ENCODE measurements around the gene RALGPS2. TPM values are rescaled to one million over a fixed set of nuclear protein-coding genes. Genes with fewer than 3 reads are reported as not detected.

The RALGPS2 gene
- total RNA-seq, 1 donor from 2014 or later, result 78.7 TPM

DNA sequence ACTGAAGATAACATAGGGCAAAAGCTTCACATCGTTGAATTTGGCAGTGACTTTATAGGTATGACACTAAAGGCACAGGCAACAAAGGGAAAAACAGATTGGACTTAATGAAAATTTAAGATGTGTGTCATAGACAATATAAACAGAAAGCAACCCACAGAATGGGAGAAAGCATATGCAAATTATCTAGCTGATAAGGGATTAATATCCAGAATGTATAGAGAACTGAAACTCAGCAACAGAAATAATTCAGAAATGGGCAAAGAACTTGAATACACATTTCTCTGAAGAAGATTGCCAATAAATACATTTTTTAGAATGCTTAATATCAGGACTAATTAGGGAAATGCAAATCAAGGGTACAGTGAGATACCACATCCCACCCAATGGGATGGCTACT is 201.0 kb downstream of the RALGPS2 start:
- no peak overlapping the region for H3K4me3 ChIP-seq
- H3K9me3 ChIP-seq (ENCODE audit: low read depth), result no peaks in the 10 kb centered on the region
- no peak overlapping the region for H3K9ac ChIP-seq
- H3K27me3 Mint-ChIP-seq (ENCODE audit: insufficient read depth, low read depth), result no peaks in the 10 kb centered on the region
- H3K36me3 ChIP-seq, result no peaks in the 10 kb centered on the region
- peaks cover 14% of the 10 kb centered on the region for H3F3A ChIP-seq (ENCODE audit: low read depth)
- H3K4me3 Mint-ChIP-seq, result no peak overlapping the region
- DNase-seq (ENCODE audit: low spot score), result no peak
- H2AFZ ChIP-seq (replicated peaks), result no peak overlapping the region
- peaks cover 28% of the 10 kb centered on the region for H3K4me1 ChIP-seq
- H3K9me3 Mint-ChIP-seq, result peaks cover 10% of the 10 kb centered on the region
- H3K27ac Mint-ChIP-seq, result no peak overlapping the region
- no peaks in the 10 kb centered on the region for H3K79me2 ChIP-seq (ENCODE audit: low read depth)
- H3K27me3 ChIP-seq, result no peaks in the 10 kb centered on the region
- H3K36me3 Mint-ChIP-seq, result peaks cover 21% of the 10 kb centered on the region
- H3K4me2 ChIP-seq, result no peak overlapping the region
- H3K4me1 Mint-ChIP-seq, result peaks cover 26% of the 10 kb centered on the region
- no peaks in the 10 kb centered on the region for H4K20me1 ChIP-seq (ENCODE audit: low read depth)
- TF ChIP-seq EZH2 (IDR thresholded peaks at IDR 0.05) (no peak), EZH2phosphoT487 (IDR thresholded peaks at IDR 0.05) (no peak)
- TF ChIP-seq, protein P1, sequence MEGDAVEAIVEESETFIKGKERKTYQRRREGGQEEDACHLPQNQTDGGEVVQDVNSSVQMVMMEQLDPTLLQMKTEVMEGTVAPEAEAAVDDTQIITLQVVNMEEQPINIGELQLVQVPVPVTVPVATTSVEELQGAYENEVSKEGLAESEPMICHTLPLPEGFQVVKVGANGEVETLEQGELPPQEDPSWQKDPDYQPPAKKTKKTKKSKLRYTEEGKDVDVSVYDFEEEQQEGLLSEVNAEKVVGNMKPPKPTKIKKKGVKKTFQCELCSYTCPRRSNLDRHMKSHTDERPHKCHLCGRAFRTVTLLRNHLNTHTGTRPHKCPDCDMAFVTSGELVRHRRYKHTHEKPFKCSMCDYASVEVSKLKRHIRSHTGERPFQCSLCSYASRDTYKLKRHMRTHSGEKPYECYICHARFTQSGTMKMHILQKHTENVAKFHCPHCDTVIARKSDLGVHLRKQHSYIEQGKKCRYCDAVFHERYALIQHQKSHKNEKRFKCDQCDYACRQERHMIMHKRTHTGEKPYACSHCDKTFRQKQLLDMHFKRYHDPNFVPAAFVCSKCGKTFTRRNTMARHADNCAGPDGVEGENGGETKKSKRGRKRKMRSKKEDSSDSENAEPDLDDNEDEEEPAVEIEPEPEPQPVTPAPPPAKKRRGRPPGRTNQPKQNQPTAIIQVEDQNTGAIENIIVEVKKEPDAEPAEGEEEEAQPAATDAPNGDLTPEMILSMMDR (IDR thresholded peaks at IDR 0.05), result no peak
- H3K27ac ChIP-seq, result no peak overlapping the region

- Mint-ChIP-seq H3K9me3 (peaks cover 10% of the 10 kb centered on the region), H3K36me3 (peaks cover 19% of the 10 kb centered on the region), H3K4me3 (no peak overlapping the region), H3K4me1 (peaks cover 35% of the 10 kb centered on the region), H3K27me3 (ENCODE audit: insufficient read depth, low read depth) (no peaks in the 10 kb centered on the region), H3K27ac (peak overlapping the region; percentile 13)
- TF ChIP-seq EZH2phosphoT487 (IDR thresholded peaks at IDR 0.05) (no peak), EZH2 (IDR thresholded peaks at IDR 0.05) (no peak)
- TF ChIP-seq, protein P1 (IDR thresholded peaks at IDR 0.05), result no peak
- Histone ChIP-seq H3K4me2 (no peak overlapping the region), H4K20me1 (ENCODE audit: low read depth) (no peaks in the 10 kb centered on the region), H3K79me2 (ENCODE audit: low read depth) (no peaks in the 10 kb centered on the region), H3K36me3 (no peaks in the 10 kb centered on the region), H3K9me3 (ENCODE audit: low read depth) (no peaks in the 10 kb centered on the region), H3K27ac (no peak overlapping the region), H3F3A (ENCODE audit: low read depth) (peaks cover 14% of the 10 kb centered on the region), H2AFZ (replicated peaks) (no peak overlapping the region), H3K9ac (no peak overlapping the region), H3K4me3 (no peak overlapping the region), H3K4me1 (peaks cover 32% of the 10 kb centered on the region), H3K27me3 (no peaks in the 10 kb centered on the region)
- no peak for DNase-seq (ENCODE audit: low spot score)
These were observed 202.0 kb downstream of the RALGPS2 start for GRCh38 chr1:178927003-178927402.

- no peaks in the 10 kb centered on the region for H3K27me3 Mint-ChIP-seq (ENCODE audit: insufficient read depth, low read depth)
These were observed 203.0 kb downstream of the RALGPS2 start for GRCh38 chr1:178928041-178928440.

More at GRCh38 chr1:178928041-178928440, 203.0 kb downstream of the RALGPS2 start:
- no peaks in the 10 kb centered on the region for H4K20me1 ChIP-seq (ENCODE audit: low read depth)
- H3K4me1 ChIP-seq, result peaks cover 33% of the 10 kb centered on the region
- Mint-ChIP-seq H3K4me1 (peaks cover 42% of the 10 kb centered on the region), H3K4me3 (no peak overlapping the region), H3K36me3 (peaks cover 15% of the 10 kb centered on the region), H3K9me3 (peaks cover 10% of the 10 kb centered on the region), H3K27ac (peak overlapping the region; percentile 90)
- peak overlapping the region; percentile 47 for H3K27ac ChIP-seq
- H3K9me3 ChIP-seq (ENCODE audit: low read depth), result no peaks in the 10 kb centered on the region
- no peak overlapping the region for H2AFZ ChIP-seq (replicated peaks)
- H3K4me3 ChIP-seq, result no peak overlapping the region
- H3K9ac ChIP-seq, result no peak overlapping the region
- no peak for TF ChIP-seq EZH2phosphoT487 (IDR thresholded peaks at IDR 0.05)
- TF ChIP-seq, protein P1 (IDR thresholded peaks at IDR 0.05), result no peak
- no peak for TF ChIP-seq EZH2 (IDR thresholded peaks at IDR 0.05)
- H3K36me3 ChIP-seq, result no peaks in the 10 kb centered on the region
- no peaks in the 10 kb centered on the region for H3K79me2 ChIP-seq (ENCODE audit: low read depth)
- DNase-seq (ENCODE audit: low spot score), result no peak
- H3K4me2 ChIP-seq, result peak overlapping the region; percentile 60
- no peaks in the 10 kb centered on the region for H3K27me3 ChIP-seq
- peaks cover 14% of the 10 kb centered on the region for H3F3A ChIP-seq (ENCODE audit: low read depth)

Measured in neural progenitor cell (in vitro differentiated cells).